ENCODE data around the gene MRGPRX3.
"Not testable (repeated sequence)": the region's sequence is repeated elsewhere in the genome, so short reads cannot be mapped to it uniquely, and the experiment has no call there.

The MRGPRX3 gene

DNA sequence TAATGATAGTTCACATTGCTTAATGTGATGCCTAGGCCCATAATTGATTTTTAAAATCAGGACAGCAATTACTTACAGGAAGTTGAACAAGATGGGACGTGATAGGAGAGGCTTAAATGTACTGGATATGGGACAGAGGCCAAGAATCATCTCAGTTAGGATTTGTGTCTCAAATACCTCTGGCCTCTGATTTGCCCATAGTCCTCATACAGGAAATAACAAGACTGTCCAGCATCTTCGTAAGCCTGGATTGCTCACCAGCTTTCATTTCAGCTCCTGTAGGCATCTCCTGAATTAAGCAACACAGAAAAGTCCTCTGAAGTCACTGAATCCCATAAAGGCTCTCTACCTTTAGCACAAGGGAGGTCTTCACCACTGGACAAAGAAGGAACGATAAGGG, at the start of gene MRGPRX3:
MRGPRX3 (plus strand) TSS at position 231 of the 400 bp plus-strand sequence. CDS start 4,632 bp downstream, outside the sequence.
- no peak for DNase-seq

DNA sequence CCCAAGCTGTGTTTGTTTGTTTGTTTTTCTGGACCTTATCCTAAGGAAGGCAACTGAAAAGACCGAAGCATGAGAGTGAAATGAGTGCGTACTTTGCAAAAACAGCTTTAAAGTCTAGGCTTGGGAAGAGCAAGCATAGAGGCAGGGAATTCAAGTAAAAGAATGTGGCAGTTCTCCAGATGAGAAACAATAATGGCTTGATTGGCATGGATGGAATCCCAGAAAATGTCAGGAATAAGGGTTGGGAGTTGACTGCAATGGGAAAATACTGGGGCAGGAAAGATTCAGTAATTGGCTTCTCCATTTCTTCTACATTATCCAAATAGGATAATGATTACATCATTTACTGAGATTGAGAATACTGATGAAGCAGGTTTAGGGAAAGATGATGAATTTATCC, 44.0 kb upstream of the MRGPRX3 start:
- DNase-seq = no peak

DNA sequence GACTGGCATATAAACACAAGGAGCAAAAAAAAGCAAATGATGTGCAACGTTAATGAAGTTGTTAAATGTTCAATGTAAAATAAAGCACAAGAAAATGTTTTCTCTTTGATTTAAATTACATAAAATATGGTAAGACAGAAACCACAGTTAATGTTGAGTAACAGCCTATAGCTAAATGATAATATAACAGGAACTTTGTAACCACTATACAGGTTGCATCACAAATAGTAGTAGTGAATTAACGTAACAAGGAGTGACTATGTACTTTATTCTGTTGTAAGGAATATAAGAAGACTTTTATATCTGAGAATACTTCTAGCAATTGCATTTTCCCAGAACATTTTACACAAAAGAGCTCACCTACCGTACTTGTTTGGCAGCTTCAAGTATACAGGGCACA, 43.4 kb upstream of the MRGPRX3 start:
- no peak for DNase-seq

DNA sequence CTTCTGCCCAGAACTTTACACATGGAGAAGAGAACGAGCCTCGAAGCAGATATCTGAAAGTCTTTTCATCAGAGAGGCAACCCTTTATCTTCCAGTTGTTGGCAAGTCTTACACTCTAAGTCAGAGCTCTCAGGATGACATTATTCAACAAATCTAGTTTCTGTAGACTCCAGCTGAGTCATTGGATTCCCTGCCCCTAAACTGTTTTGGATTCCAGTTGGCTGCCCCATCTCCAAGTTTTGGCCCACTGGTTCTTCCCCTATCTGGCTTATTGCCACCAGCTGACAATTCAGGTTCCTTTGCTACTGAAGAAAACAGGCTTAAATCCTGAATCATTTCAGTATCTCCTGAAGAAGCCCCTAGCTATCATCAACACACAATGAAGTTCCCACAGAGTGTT, 40.6 kb upstream of the MRGPRX3 start:
- DNase-seq = no peak

DNA sequence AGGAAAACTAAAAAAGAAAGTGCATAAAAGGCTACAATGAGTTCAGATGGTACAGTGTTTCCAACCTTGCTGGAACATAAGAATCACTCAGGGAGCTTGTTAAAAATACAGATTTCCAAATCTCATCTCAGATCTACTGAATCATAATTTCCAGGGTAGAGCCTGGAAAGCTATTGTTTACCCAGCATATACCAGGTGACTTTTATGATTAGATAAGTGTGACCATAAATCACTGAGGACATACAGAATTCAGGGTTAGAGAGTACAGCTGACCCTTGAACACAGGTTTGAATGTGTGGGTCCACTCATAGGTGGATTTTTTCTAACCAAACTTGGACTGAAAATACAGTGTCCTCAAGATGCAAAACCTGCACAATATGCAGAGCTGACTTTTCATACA, 38.4 kb upstream of the MRGPRX3 start:
- DNase-seq = no peak

DNA sequence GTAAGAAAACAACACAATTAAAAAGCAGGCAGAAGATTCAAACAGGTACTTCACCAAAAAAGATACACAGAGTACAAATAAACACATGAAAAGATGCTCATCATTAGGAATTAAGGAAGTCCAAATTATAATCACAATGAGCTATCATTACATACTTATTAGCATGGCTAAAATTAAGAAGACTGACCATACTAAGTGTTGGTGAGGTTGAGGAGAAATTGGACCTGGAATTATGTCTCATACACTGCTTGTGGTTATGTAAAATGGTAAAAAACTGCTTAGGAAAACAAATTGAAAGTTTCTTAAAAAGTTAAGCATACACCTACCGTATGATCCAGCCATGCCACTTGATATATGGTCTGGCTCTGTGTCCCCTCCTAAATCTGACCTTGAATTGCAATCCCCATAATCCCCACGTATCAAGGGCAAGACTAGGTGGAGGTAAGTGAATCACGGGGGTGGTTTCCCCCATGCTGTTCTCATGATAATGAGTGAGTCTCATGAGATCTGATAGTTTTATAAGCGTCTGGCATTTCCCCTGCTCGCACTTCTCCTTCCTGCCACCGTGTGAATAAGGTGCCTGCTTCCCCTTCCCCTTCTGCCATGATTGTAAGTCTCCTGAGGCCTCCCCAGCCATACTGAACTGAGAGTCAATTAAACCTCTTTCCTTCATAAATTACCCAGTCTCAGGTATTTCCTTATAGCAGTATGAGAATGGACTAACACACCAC, 31.3 kb upstream of the MRGPRX3 start:
- no peak for DNase-seq

DNA sequence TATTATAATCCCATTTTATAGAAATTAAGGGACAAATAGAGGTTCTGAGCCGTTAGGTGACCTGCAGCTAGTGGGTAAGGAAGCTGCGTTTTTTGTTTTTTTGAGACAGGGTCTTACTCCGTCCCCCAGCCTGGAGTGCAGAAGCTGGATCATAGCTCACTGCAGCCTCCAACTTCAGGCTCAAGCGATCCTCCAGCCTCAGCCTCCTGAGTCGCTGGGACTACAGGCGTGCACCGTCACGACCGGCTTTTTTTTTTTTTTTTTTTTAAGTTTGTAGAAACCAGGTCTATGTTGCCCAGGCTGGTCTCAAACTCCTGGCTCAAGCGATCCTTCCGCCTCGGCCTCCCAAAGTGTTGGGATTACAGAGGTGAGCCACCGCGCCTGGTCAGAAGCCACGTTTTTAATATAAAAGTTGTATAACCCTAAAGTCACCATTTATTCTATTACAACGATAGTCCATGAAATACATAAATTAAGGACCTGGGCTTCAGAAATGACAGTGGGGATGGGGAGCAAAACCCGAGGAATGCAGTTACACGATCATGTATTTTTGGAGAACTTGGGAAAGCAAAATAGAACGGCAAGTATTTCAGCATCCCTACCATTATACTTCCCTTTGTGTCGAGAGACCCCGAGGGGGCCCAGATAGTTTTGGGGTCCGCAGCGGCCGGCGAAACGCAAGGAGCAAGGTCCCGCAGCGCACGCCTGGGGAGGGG, 27.1 kb upstream of the MRGPRX3 start:
- no peak for DNase-seq

DNA sequence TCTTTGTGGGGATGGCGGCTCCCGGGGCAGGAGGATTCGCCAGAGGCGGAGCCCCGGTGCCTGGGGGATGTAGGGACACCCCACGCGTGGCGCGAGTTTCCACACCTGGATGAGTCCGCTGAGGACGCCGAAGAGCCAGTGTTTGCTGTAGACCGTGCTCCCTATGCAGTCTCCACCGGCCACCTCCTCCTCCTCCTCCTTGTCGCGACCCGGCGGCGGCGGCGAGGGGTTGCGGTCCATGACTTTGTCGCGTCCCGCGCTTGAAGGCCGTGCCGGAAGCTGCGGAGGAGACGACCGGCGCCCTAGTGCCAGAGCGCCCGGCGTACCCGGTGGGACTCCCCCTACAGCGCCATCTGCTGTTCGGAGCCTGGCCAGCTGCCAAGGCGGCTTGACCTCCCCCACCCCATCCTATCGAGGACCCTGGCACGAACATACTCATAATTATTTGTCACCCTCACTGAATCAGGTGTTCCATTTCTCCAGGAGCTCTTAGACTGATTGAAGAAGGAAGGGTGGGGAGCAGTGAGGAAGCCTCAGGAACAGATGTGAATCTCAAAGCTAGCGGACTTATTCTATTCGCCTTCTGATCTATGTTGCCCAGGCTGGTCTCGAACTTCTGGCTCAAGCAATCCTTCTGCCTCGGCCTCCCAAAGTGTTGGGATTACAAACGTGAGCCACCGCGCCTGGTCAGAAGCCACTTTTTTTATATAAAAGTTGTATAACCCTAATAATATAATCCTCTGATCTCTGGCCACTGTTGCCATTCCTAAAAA, 26.4 kb upstream of the MRGPRX3 start, which contains the start of gene SAAL1:
SAAL1 (minus strand) TSS at position 281 of the 773 bp plus-strand sequence; CDS start at position 240, 41 bp downstream.
- peak; percentile 35 for DNase-seq

DNA sequence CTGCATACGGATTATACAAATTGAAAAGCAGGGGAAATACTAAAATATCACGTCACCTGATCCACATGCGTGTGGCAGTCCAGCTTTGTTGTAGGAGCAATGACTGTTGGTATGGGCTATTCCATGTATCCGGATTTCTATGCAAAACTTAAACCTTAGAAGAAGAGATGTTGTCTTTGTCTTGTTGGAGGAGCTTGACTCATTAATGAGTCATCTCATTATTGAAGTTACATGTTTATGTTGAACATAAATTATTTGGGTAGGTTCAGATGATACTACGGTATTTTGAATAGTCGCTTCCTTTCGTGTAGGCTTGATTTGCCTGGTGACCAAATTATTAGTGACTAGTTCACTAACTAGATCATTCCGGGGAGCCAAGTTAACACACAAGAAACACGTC, 25.7 kb upstream of the MRGPRX3 start:
- no peak for DNase-seq

DNA sequence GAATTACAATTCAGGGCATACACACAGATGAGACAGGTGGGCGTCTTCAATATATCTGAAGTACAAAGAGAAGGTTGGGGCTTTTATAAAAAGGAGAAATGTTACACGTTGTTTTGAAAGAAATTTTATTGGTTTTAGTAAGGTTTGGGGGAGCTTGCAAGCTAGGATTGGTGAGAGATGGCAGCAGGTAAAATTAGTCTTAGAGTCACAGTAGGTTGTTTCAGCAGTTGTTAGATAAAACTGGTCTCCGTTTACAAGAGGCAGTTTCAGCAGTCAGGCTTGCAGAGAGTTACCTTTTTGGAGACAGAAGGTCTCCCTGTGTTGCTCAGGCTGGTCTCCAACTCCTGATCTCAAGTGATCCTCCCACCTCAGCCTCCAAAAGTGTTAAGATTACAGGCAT, 24.1 kb upstream of the MRGPRX3 start:
- DNase-seq = no peak

DNA sequence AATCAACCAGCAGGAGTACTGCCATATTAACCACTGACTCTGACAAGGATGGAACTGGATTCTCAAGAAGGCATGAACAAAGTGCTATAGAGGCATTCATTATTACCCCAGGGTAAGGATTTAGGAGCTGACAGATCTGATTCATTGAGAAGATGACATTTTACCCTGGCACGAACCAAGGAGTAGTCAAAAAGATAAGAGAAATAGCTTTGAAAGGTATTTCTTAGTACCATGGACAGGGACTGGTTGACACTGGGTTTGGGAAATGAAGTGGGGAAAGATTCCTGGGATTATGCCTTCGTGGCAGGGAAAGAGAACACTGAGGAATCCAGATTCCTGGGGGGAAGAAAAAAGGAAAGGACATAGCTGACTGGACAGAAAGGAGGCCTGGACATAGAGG, 21.4 kb upstream of the MRGPRX3 start:
- no peak for DNase-seq

DNA sequence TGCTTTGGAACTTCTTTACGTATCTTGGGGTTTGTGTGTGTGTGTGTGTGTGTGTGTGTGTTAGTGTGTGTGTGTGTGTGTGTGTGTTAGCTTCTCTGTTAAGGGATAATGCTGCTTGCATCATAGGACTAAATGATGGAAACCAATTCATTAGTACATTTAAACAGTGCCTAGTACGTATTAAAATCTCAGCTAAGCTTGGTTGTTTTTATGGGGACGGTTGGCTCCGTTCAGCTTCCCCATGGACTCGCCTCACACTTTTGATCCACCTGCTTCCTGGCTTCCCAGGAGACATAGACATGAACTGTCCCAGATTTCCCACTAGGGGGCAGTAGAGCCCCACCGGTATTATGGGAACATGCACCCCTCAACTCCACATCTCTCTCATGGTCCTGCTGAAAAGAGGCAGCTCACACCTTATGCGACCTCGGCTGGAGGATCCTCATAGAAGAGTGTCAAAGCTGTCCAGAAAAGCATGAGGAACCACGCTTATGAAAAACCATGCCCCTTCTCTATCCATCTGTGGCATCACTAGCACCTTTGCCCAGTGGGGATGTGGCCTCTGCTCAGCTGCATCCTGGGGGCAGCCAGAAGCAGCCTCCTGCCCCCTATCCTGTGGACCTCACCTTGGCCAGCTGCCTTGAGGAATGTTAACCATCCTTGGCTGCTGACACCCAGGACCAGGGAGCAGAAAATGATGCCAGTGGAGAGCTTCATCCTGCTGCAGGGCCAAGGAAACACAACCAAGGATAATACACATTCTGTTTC, 16.8 kb upstream of the MRGPRX3 start:
- DNase-seq = peak; percentile 62

DNA sequence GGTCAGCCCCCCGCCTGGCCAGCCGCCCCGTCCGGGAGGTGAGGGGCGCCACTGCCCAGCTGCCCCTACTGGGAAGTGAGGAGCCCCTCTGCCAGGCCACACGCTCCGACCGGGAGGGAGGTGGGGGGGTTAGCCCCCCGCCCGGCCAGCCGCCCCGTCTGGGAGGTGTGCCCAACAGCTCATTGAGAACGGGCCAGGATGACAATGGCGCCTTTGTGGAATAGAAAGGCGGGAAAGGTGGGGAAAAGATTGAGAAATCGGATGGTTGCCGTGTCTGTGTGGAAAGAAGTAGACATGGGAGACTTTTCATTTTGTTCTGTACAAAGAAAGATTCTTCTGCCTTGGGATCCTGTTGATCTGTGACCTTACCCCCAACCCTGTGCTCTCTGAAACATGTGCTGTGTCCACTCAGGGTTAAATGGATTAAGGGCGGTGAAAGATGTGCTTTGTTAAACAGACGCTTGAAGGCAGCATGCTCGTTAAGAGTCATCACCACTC, 11.0 kb upstream of the MRGPRX3 start:
- not testable (repeated sequence) for DNase-seq

DNA sequence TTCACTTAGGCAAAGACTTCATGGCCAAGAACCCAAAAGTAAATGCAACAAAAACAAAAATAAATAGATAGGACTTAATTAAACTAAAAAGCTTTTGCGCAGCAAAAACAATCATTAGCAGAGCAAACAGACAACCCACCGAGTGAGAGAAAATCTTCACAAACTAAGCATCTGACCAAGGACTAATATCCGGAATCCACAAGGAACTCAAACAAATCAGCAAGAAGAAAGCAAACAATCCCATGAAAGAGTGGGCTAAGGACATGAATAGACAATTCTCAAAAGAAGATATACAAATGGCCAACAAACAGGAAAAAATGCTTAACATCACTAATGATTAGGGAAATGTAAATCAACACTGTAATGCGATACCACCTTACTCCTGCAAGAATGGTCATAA, 1.3 kb upstream of the MRGPRX3 start:
- DNase-seq = not testable (repeated sequence)

DNA sequence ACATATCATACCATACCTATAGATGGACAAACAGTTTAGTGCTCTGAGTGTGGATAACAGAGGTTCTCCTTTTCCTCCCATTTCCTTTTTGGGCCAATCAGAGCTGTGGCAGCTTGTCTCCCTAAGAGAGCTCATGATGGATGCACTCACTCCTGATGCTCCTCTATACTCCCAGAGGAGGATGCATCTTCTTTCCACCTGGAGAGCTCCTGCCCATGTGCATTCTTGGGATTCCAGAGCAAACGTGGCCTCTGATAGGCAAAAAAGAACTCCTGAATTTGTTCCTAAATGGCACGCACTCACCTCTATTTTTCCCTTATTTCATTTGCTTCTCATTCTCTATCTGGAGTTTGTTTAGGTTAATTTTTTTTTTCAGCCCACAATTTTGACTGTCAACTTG, 2.9 kb downstream of the MRGPRX3 start:
- DNase-seq = no peak

DNA sequence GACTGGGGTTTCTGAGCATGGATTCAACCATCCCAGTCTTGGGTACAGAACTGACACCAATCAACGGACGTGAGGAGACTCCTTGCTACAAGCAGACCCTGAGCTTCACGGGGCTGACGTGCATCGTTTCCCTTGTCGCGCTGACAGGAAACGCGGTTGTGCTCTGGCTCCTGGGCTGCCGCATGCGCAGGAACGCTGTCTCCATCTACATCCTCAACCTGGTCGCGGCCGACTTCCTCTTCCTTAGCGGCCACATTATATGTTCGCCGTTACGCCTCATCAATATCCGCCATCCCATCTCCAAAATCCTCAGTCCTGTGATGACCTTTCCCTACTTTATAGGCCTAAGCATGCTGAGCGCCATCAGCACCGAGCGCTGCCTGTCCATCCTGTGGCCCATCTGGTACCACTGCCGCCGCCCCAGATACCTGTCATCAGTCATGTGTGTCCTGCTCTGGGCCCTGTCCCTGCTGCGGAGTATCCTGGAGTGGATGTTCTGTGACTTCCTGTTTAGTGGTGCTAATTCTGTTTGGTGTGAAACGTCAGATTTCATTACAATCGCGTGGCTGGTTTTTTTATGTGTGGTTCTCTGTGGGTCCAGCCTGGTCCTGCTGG, 4.9 kb downstream of the MRGPRX3 start:
- DNase-seq = no peak

DNA sequence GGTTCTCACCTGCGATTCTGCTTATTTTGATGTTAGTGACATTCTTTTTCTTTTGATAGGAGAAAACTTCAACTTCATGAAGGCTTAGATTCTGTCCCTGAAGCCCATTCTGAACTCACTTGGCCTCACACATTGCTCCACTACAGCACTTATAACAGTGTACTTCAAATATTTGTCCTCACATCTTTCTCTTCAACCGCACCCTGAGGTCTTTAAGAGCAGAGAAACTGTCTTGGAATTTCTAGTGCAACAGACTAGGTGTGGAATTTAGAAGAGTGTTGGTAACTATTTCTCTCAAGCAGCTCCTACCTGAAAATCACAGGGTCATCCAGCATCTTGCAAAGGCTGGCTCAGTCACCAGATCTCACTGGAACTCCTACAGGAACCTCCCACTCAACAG, 7.8 kb downstream of the MRGPRX3 start:
- no peak for DNase-seq

DNA sequence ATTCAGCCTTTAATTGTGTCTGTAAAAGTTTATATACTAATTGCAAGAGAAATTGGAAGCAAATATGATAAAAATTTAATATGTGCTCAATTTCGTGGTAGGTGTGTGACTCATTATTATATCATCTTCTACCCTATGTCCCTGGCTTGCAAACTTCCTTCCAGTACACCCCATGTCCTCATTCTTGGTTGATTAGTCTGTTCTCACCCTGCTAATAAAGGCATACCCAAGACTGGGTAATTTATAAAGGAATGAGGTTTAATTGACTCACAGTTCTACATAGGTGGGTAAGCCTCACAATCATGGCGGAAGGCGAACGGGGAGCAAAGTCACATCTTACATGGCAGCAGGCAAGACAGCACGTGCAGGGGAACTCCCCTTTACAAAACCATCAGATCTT, 11.9 kb downstream of the MRGPRX3 start:
- DNase-seq = no peak

DNA sequence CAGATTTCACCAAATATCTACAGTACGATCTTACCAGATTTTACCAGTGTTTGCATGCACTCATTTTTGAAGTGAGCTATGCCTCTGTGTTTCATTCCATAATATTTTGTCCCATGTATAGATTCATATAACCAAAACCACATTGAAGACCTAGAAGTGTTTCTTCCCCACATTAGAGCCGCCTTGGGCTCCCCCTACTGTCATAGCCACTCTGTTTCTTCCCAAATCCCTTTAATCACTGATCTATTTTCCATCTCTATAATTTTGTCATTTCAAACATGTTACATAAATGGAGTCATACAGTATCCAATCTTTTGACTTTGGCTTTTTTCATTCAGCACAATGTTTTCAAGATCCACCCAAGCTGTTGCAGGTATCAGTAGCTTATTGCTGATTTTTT, 12.7 kb downstream of the MRGPRX3 start:
- no peak for DNase-seq

DNA sequence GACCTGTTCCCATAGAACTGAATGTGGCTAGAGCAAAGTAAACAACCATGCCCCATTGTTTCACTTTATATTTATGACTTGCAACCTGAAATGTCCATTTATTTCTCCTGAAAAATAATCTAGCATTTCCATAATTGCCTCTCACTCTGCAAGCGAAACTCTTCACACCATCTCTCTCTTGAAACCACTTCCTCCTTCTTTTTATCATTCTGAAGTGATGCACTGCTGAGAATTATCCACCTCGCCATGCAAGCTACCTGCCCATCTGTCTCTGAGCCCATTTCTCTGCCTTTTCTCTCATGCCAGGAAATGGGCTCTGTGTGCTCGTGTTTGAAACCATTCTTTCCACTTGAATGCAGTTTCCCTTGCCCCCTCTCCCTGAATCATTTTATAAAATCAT, 13.5 kb downstream of the MRGPRX3 start:
- DNase-seq = no peak

DNA sequence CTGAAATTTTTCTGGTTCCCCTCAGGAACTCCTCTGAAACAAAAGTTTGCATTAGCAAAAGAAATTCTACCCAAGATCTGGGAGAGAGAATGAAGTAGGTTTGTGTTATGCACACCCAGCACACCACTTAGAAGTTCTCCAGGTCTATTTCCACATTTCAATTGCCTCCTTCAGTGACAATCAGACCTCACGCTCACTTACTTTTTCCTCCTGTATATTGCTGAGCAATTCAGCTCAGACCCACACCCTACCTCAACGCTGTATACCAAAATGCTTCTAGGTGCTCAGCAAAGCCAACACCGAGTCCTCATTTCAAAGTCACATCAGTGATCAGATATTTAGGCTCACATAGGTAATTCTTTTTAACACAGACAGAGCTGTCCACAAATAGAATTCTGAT, 19.2 kb downstream of the MRGPRX3 start:
- DNase-seq = no peak

DNA sequence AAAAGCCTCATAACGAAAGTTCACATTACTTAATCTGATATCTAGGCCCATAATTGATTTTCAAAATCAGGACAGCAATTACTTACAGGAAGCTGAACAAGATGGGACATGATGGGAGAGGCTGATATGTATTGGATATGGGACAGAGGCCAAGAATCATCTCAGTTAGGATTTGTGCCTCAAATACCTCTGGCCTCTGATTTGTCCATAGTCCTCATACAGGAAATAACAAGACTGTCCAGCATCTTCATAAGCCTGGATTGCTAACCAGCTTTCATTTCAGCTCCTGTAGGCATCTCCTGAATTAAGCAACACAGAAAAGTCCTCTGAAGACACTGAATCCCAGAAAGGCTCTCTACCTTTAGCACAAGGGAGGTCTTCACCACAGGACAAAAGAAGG, 36.0 kb downstream of the MRGPRX3 start:
- no peak for DNase-seq

Measured in NCI-H510A treated with DMSO at 0.1 percent for 48 hours (cell line).